K562 (cell line): ENCODE results near the gene URB2. TPM values are rescaled to one million over a fixed set of nuclear protein-coding genes. Genes with fewer than 3 reads are reported as not detected.

Experiments used
- ATAC-seq: fragments of 200-7000 bp; cut with Tn5 transposase; 3 replicates; pipeline ENCODE4 v1.9.1; 2020; ENCODE audit warnings: moderate library complexity
- BruUV-seq: library from RNA; stranded (reverse); fragments of 400-500 nt; replicated peaks from 2 replicates; lab custom pipeline; 2021; lab: Mats Ljungman, UMichigan
- CTCF ChIA-PET: fragments of 300-600 bp; formaldehyde crosslinking; extraction: SDS; loops from one replicate; lab custom pipeline; 2021; ENCODE audit warnings: low intra/inter-chr PET ratio; lab: Yijun Ruan, JAX
- POLR2A ChIA-PET: fragments of 300-600, 350-650 bp; sonication (Branson Sonifier 250); formaldehyde crosslinking; extraction: SDS; loops from one replicate; lab custom pipeline; 2021; ENCODE audit warnings: antibody characterized with exemption, inconsistent platforms; lab: Yijun Ruan, JAX
- DNase-seq, 4 experiments: peaks; one replicate each; pipeline versions ENCODE4 v3.0.0 to v3.0.0-alpha.2; 2011 to 2018; ENCODE audit warnings: low spot score in 3 of 4, mixed read lengths in 3 of 4; ENCODE audit errors: extremely low read depth in 1 of 4
- FAIRE-seq: peaks from 2 replicates; lab custom pipeline; 2011; peaks lifted over from hg19 to GRCh38; lab: Jason Lieb, UNC
- H2AFZ ChIP-seq: 2 replicates; pipeline ENCODE4 v1.6.0; 2011; ENCODE audit warnings: low read depth, low read length, control low read depth, inconsistent platforms
- H3K27ac ChIP-seq: fragments of 200-600 bp; 3 replicates; pipeline ENCODE4 v1.8.0; 2011; ENCODE audit warnings: low read depth, mild to moderate bottlenecking, control low read depth, inconsistent platforms, low read length, moderate library complexity, mixed read lengths; ENCODE audit errors: extremely low read depth
- H3K27me3 ChIP-seq, 2 experiments: fragments of 300-600 bp in 1 of 2; 2 replicates in 1 of 2; 3 replicates in 1 of 2; pipeline versions ENCODE4 v1.6.0 to v1.8.0; 2011; ENCODE audit warnings: inconsistent platforms in 2 of 2, low read length in 2 of 2, mild to moderate bottlenecking in 1 of 2, mixed read lengths in 1 of 2, moderate library complexity in 1 of 2; ENCODE audit not compliant: control insufficient read depth in 2 of 2, insufficient read depth in 2 of 2
- H3K36me3 ChIP-seq: fragments of 300-600 bp; 3 replicates; pipeline ENCODE4 v1.8.0; 2011; ENCODE audit warnings: mild to moderate bottlenecking, low read length, inconsistent platforms; ENCODE audit not compliant: control insufficient read depth, insufficient read depth
- H3K4me1 ChIP-seq, 2 experiments: fragments of 200-600 bp in 1 of 2; replicated peaks in 1 of 2; 2 replicates in 1 of 2; 3 replicates in 1 of 2; pipeline versions ENCODE4 v1.5.1 to v1.8.0; 2011; ENCODE audit warnings: inconsistent platforms in 2 of 2, low read length in 2 of 2, mild to moderate bottlenecking in 1 of 2, mixed read lengths in 1 of 2, moderate library complexity in 1 of 2; ENCODE audit not compliant: control insufficient read depth in 2 of 2, insufficient read depth in 2 of 2
- H3K4me2 ChIP-seq: 2 replicates; pipeline ENCODE4 v1.6.1; 2011; ENCODE audit warnings: low read length, control low read depth, inconsistent platforms, mixed read lengths; ENCODE audit not compliant: insufficient read depth
- H3K4me3 ChIP-seq: fragments of 200-600 bp; sonication (generic), shearing (Covaris generic); 2 replicates; pipeline ENCODE4 v1.5.1; 2016; ENCODE audit warnings: control low read depth, inconsistent platforms
- H3K79me2 ChIP-seq: fragments of 200-600 bp; 3 replicates; pipeline ENCODE4 v1.8.0; 2011; ENCODE audit warnings: low read length, inconsistent platforms; ENCODE audit not compliant: control insufficient read depth, insufficient read depth
- H3K9ac ChIP-seq, 2 experiments: 2 replicates each; pipeline versions ENCODE4 v1.6.0 to v1.6.1; 2011; ENCODE audit warnings: low read depth in 2 of 2, low read length in 2 of 2, control low read depth in 1 of 2, inconsistent platforms in 1 of 2, mild to moderate bottlenecking in 1 of 2, mixed read lengths in 1 of 2; ENCODE audit not compliant: insufficient read depth in 1 of 2
- H3K9me1 ChIP-seq: one replicate; pipeline ENCODE4 v1.6.0; 2011; ENCODE audit warnings: inconsistent platforms, mild to moderate bottlenecking, low read length, moderate library complexity; ENCODE audit not compliant: control insufficient read depth, insufficient read depth
- H3K9me3 ChIP-seq: replicated peaks from 2 replicates; pipeline ENCODE4 v1.5.1; 2011; ENCODE audit warnings: low read depth, low read length, inconsistent platforms; ENCODE audit not compliant: control insufficient read depth, insufficient read depth
- H4K20me1 ChIP-seq: replicated peaks from 2 replicates; pipeline ENCODE4 v1.6.1; 2011; ENCODE audit warnings: low read length, inconsistent platforms, mixed read lengths; ENCODE audit not compliant: control insufficient read depth, insufficient read depth
- ESRRB ChIP-seq: fragments of 250-450 bp; sonication (Bioruptor Pico); IDR thresholded peaks from 2 replicates; pipeline ENCODE4 v1.5.0; 2020; ENCODE audit warnings: mild to moderate bottlenecking, moderate library complexity, borderline replicate concordance
- FOXJ3 ChIP-seq: sonication (generic); formaldehyde crosslinking; IDR thresholded peaks from 2 replicates; pipeline ENCODE4 v1.4.0; 2020; ENCODE audit warnings: mild to moderate bottlenecking, missing genetic modification reagents
- MEF2A ChIP-seq: IDR thresholded peaks from 2 replicates; pipeline ENCODE4 v1.6.1; 2011; ENCODE audit warnings: low read depth, mild to moderate bottlenecking, low read length, moderate library complexity; ENCODE audit not compliant: control insufficient read depth
- SPI1 ChIP-seq: IDR thresholded peaks from 2 replicates; pipeline ENCODE4 v1.6.1; 2011; ENCODE audit warnings: low read depth, low read length, control low read depth, borderline replicate concordance
- ZNF436 ChIP-seq: fragments of 250-450, 450-650 bp; sonication (Bioruptor Pico); formaldehyde crosslinking; IDR thresholded peaks from 2 replicates; pipeline ENCODE4 v1.7.0; 2020; ENCODE audit warnings: mild to moderate bottlenecking
- WGBS: fragments of 100-300 bp; shearing (Covaris generic); methylation state at CpG from one replicate; pipeline ENCODE4 v1.1.6; 2016; ENCODE audit warnings: low coverage, mixed read lengths; ENCODE audit not compliant: insufficient coverage; ENCODE audit errors: missing lambda C conversion rate; 5-methylcytosine and 5-hydroxymethylcytosine counted together
- in situ Hi-C: fragments of 300-500 bp; cut with MboI; formaldehyde crosslinking; loops from 4 replicates; pipeline ENCODE4 v1.15.0; 2018; ENCODE audit warnings: inconsistent platforms, mixed read lengths
- intact Hi-C: fragments of 100-400 bp; cut with micrococcal nuclease; formaldehyde crosslinking; loops from 2 replicates; pipeline ENCODE4 v1.14.2; 2022
- polyA plus RNA-seq, 8 experiments: library from polyadenylated mRNA; depleted of rRNA in 4 of 8; stranded (reverse) in 5 of 8; unstranded in 3 of 8; fragments of >200 nt; fragmentation: Nextera tagmentation in 2 of 8; fragmentation: Illumina TruSeq in 1 of 8; extraction: Ambion mirVana in 2 of 8; extraction: Trizol in 1 of 8; gene quantifications; 2 replicates each; pipeline versions ENCODE4 v1.2.1 to v1.2.3, GENCODE V29; 2011 to 2014; ENCODE audit warnings: inconsistent platforms in 1 of 8, missing spikeins in 1 of 8
- total RNA-seq, 7 experiments: library from RNA; depleted of rRNA in 6 of 7; stranded (reverse); fragments of >200 nt in 6 of 7; fragmentation: Illumina TruSeq in 2 of 7; extraction: Trizol in 2 of 7; gene quantifications; 2 replicates each; pipeline versions ENCODE4 v1.2.1 to v1.2.3, GENCODE V29; 2011 to 2021; ENCODE audit warnings: low replicate concordance in 1 of 7
- TF ChIP-seq, protein P1 (sequence below): fragments of 450-650 bp; IDR thresholded peaks from 2 replicates; pipeline ENCODE4 v1.6.1; 2016
- TF ChIP-seq, protein P2 (sequence below): sonication (generic); formaldehyde crosslinking; IDR thresholded peaks from 2 replicates; pipeline ENCODE4 v1.8.1; 2023; ENCODE audit warnings: mild to moderate bottlenecking, missing genetic modification reagents
- TF ChIP-seq, protein P3 (sequence below): fragments of 450-650 bp; formaldehyde crosslinking; IDR thresholded peaks from 2 replicates; pipeline ENCODE4 v1.4.0; 2020; ENCODE audit warnings: mild to moderate bottlenecking, moderate library complexity

URB2 gene
- total and polyA plus RNA-seq, 9 of the 15 experiments (the other 6 are each of a cell fraction or from before 2014, with no cell fraction given): 2.8 to 28.3 (median 19.0) TPM

DNA sequence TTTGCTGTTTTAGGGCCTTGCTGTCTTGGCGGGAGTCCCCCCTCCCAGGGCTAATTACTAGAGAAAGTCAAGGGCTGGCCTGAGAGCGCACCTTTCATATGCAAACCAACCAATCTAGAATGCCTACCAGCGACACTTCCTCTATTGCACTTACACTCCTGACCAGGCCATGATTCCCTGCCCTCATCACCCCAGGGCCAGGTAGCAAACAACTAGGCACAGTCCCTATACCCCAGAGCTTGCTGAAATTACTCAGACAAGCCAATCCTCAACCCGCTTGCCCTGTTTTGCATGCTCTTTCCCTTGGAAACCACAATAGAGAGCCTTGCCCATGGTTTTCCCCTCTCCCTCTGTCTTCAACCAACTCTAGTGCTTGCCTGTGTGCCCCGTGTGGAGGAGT, 70.3 kb downstream of the URB2 start:
- Histone ChIP-seq H3K9me3 (no peaks in the 10 kb centered on the region), H3K27me3 (peaks cover 38 to 66% of the 10 kb centered on the region in 2 experiments), H4K20me1 (no peaks in the 10 kb centered on the region), H3K27ac (no peak overlapping the region), H3K4me3 (no peak overlapping the region), H2AFZ (no peak overlapping the region), H3K4me1 (no peaks in the 10 kb centered on the region), H3K79me2 (no peaks in the 10 kb centered on the region), H3K36me3 (no peaks in the 10 kb centered on the region), H3K9ac (no peak overlapping the region), H3K4me2 (no peak overlapping the region), H3K9me1 (no peaks in the 10 kb centered on the region)
- ATAC-seq (no peak), FAIRE-seq (no peak), DNase-seq (no peak)
- ChIA-PET POLR2A (no interaction called here), CTCF (no interaction called here)
- 5% methylated on average over 5 of the region's 5 CpGs for WGBS
- TF ChIP-seq, protein P1, sequence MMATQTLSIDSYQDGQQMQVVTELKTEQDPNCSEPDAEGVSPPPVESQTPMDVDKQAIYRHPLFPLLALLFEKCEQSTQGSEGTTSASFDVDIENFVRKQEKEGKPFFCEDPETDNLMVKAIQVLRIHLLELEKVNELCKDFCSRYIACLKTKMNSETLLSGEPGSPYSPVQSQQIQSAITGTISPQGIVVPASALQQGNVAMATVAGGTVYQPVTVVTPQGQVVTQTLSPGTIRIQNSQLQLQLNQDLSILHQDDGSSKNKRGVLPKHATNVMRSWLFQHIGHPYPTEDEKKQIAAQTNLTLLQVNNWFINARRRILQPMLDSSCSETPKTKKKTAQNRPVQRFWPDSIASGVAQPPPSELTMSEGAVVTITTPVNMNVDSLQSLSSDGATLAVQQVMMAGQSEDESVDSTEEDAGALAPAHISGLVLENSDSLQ: no peak
- TF ChIP-seq ZNF436 (CRISPR knock-in tag): no peak
- TF ChIP-seq MEF2A: no peak
- TF ChIP-seq SPI1: peak; percentile 46; the same call in 1 of the 2 replicates
- TF ChIP-seq, protein P2, sequence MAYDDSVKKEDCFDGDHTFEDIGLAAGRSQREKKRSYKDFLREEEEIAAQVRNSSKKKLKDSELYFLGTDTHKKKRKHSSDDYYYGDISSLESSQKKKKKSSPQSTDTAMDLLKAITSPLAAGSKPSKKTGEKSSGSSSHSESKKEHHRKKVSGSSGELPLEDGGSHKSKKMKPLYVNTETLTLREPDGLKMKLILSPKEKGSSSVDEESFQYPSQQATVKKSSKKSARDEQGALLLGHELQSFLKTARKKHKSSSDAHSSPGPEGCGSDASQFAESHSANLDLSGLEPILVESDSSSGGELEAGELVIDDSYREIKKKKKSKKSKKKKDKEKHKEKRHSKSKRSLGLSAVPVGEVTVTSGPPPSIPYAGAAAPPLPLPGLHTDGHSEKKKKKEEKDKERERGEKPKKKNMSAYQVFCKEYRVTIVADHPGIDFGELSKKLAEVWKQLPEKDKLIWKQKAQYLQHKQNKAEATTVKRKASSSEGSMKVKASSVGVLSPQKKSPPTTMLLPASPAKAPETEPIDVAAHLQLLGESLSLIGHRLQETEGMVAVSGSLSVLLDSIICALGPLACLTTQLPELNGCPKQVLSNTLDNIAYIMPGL (CRISPR knock-in tag): no peak
- TF ChIP-seq, protein P3, sequence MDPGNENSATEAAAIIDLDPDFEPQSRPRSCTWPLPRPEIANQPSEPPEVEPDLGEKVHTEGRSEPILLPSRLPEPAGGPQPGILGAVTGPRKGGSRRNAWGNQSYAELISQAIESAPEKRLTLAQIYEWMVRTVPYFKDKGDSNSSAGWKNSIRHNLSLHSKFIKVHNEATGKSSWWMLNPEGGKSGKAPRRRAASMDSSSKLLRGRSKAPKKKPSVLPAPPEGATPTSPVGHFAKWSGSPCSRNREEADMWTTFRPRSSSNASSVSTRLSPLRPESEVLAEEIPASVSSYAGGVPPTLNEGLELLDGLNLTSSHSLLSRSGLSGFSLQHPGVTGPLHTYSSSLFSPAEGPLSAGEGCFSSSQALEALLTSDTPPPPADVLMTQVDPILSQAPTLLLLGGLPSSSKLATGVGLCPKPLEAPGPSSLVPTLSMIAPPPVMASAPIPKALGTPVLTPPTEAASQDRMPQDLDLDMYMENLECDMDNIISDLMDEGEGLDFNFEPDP (CRISPR knock-in tag): no peak
- TF ChIP-seq ESRRB (CRISPR knock-in tag): no peak
- TF ChIP-seq FOXJ3 (CRISPR knock-in tag): no peak
- in situ Hi-C loops (loop anchor here (5.0 kb wide), 1 partner anchor 34 kb away; no protein-coding TSS in a partner anchor), intact Hi-C loops (loop anchor here (10.0 kb wide), 1 partner anchor 442 kb away; no protein-coding TSS in a partner anchor)
- no TSS peak for BruUV-seq
